HUES64 (cell line): Measurements from ENCODE around the gene GRID1.

Experiments
- H3K27ac ChIP-seq: 2 replicates; pipeline ENCODE4 v1.7.0; 2013; ENCODE audit warnings: low read depth, low read length, inconsistent platforms
- H3K27me3 ChIP-seq: 2 replicates; pipeline ENCODE4 v1.6.1; 2013; ENCODE audit warnings: mild to moderate bottlenecking, low read length; ENCODE audit not compliant: insufficient read depth
- H3K36me3 ChIP-seq: 2 replicates; pipeline ENCODE4 v1.6.1; 2013; ENCODE audit warnings: mild to moderate bottlenecking, low read length; ENCODE audit not compliant: insufficient read depth
- H3K4me1 ChIP-seq: 2 replicates; pipeline ENCODE4 v1.6.1; 2013; ENCODE audit warnings: mild to moderate bottlenecking, low read length, moderate library complexity; ENCODE audit not compliant: insufficient read depth
- H3K4me3 ChIP-seq: 2 replicates; pipeline ENCODE4 v1.5.1; 2013; ENCODE audit warnings: mild to moderate bottlenecking, low read length, moderate library complexity
- H3K9ac ChIP-seq: 2 replicates; pipeline ENCODE4 v1.6.1; 2013; ENCODE audit warnings: mild to moderate bottlenecking, low read depth, low read length
- H3K9me3 ChIP-seq: 2 replicates; pipeline ENCODE4 v1.6.1; 2013; ENCODE audit warnings: low read depth, low read length; ENCODE audit not compliant: insufficient read depth
- WGBS: fragments of 150-250, 120-280 bp; methylation state at CpG from one replicate; pipeline ENCODE4 v1.1.7; 2013; ENCODE audit warnings: missing lambda C conversion rate; 5-methylcytosine and 5-hydroxymethylcytosine counted together

GRID1 gene

DNA sequence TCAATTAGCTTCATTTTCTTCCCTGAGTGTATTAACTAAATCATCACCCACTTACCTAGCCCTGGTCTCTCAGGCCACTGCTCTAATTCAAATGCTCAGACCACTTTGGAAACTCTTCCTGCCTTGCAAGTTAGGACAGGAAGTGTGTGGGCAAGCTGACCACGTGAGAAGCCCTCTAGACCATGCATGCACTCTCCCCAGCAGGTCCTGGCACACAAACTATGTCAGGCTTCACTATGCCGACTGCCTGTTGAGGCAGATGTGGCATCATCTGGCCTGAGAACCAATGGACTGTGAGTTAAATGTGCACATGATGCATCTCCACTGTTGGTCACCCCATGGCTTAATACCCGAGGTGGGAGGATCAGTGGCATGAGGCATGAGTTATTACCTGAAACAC lies 439.6 kb downstream of the GRID1 start:
- H3K27me3 ChIP-seq = no peaks in the 10 kb centered on the region
- H3K9ac ChIP-seq = no peak overlapping the region
- H3K4me3 ChIP-seq = no peak overlapping the region
- no peak overlapping the region for H3K27ac ChIP-seq
- no peaks in the 10 kb centered on the region for H3K9me3 ChIP-seq
- H3K4me1 ChIP-seq = no peaks in the 10 kb centered on the region
- no peaks in the 10 kb centered on the region for H3K36me3 ChIP-seq
- 91% methylated on average over 3 of the region's 3 CpGs for WGBS

GRCh38 chr10:85926136-85926535 lies 440.5 kb downstream of the GRID1 start:
- H3K27me3 ChIP-seq = no peaks in the 10 kb centered on the region
- no peak overlapping the region for H3K27ac ChIP-seq
- H3K4me1 ChIP-seq = no peaks in the 10 kb centered on the region
- no peak overlapping the region for H3K4me3 ChIP-seq
- WGBS = 93% methylated on average over 5 of the region's 5 CpGs
- no peak overlapping the region for H3K9ac ChIP-seq
- H3K36me3 ChIP-seq = no peaks in the 10 kb centered on the region
- H3K9me3 ChIP-seq = no peaks in the 10 kb centered on the region

DNA sequence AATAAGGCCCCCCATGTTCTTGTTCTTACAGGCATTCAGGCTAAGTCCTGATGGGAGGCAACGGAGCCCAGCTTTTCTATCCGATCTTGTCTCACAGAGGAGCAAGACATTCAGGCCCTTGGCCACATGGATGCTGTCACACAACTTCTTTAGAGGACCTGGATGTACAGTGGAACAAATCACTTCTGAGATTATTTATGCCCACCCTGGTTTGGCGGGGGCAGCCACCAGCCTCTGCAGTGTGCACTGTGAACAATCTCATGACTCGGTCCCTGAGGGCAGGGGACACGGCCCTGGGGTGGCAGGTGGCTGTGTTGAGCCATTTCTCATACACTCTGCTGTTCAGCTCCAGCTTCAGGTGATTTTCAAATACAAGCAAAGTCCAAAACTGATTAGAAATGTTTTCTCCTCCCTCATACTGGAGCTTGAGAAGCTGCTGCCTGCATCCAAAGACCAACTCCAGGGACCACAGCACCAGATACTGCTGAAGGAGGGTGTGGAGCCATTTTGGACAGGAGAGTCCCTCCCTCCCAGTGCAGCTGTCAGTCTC lies 441.3 kb downstream of the GRID1 start:
- no peak overlapping the region for H3K9ac ChIP-seq
- H3K27ac ChIP-seq = no peak overlapping the region
- no peaks in the 10 kb centered on the region for H3K4me1 ChIP-seq
- H3K9me3 ChIP-seq = no peaks in the 10 kb centered on the region
- H3K27me3 ChIP-seq = no peaks in the 10 kb centered on the region
- no peaks in the 10 kb centered on the region for H3K36me3 ChIP-seq
- 94% methylated on average over 5 of the region's 5 CpGs for WGBS
- H3K4me3 ChIP-seq = no peak overlapping the region

DNA sequence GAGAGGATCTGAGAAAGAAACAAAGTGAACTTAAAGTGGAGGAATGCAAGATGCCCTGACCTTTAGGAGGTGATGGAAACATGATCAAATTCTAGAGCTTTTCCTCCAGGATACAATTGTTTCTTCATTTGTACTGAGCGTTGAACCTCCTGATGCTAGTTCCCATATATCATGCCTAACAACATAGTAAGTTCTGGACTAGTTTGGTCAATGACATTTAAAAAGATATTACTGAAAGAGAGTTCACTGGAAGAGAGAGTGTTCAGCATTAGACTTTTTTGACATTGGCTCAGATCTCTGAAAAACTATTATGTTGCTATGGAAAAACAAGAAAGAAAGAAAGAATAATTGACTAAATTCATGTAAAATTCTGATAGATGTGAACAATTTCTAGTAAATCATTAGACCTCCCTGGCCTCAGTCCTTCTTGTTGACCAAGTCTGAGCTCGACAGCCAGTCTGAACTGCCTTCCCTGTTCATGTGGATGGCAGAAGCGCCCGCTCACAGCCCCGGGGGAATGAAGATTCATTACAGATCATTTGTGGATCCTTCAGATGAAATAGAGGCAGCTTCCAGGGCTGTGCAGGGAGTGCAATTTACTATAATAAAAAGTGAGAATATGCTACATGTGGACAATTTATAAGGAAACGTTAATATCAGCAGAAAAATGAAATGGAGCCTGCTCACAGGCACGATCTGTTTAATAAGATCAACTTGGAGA lies 442.1 kb downstream of the GRID1 start:
- Histone ChIP-seq H3K4me3 (no peak overlapping the region), H3K27ac (no peak overlapping the region), H3K9ac (no peak overlapping the region), H3K4me1 (no peaks in the 10 kb centered on the region), H3K9me3 (no peaks in the 10 kb centered on the region), H3K27me3 (no peaks in the 10 kb centered on the region), H3K36me3 (no peaks in the 10 kb centered on the region)
- WGBS = 95% methylated on average over 7 of the region's 7 CpGs

- Histone ChIP-seq H3K4me3 (no peak overlapping the region), H3K27me3 (no peaks in the 10 kb centered on the region), H3K4me1 (peaks cover 4% of the 10 kb centered on the region; the same call in 1 of the 2 replicates), H3K36me3 (no peaks in the 10 kb centered on the region), H3K9me3 (no peaks in the 10 kb centered on the region), H3K9ac (no peak overlapping the region), H3K27ac (no peak overlapping the region)
- 89% methylated on average over 9 of the region's 9 CpGs for WGBS
These were observed 444.1 kb downstream of the GRID1 start for GRCh38 chr10:85922356-85923129.

DNA sequence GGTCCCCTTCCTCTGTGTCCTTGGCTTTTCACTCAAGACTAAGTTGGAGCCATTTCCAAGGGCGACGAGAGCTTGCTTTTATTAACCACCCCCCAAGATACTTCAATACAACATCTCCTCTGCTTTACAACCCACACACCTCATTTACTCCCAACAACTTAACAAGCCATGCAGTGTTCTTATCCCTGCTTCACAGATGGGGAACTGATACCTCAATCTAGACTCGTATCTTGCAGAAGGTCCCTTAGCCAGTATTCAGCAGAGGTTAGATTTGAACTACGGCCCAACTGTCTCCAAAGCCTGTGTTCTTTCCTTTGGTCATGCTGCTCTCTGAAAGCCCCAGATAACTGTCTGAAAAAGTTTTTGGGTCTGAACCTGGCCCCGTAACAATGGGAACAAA lies 444.8 kb downstream of the GRID1 start:
- Histone ChIP-seq H3K27ac (no peak overlapping the region), H3K36me3 (no peaks in the 10 kb centered on the region), H3K4me1 (peaks cover 4% of the 10 kb centered on the region; the same call in 1 of the 2 replicates), H3K9me3 (no peaks in the 10 kb centered on the region), H3K4me3 (no peak overlapping the region), H3K27me3 (no peaks in the 10 kb centered on the region), H3K9ac (no peak overlapping the region)
- WGBS = 95% methylated on average over 5 of the region's 5 CpGs

- H3K27ac ChIP-seq = no peak overlapping the region
- H3K9me3 ChIP-seq = no peaks in the 10 kb centered on the region
- H3K9ac ChIP-seq = no peak overlapping the region
- H3K4me1 ChIP-seq = peaks cover 4% of the 10 kb centered on the region
- no peaks in the 10 kb centered on the region for H3K27me3 ChIP-seq
- 94% methylated on average over 6 of the region's 6 CpGs for WGBS
- no peaks in the 10 kb centered on the region for H3K36me3 ChIP-seq
- no peak overlapping the region for H3K4me3 ChIP-seq
These were observed 446.3 kb downstream of the GRID1 start for GRCh38 chr10:85920311-85920710.

DNA sequence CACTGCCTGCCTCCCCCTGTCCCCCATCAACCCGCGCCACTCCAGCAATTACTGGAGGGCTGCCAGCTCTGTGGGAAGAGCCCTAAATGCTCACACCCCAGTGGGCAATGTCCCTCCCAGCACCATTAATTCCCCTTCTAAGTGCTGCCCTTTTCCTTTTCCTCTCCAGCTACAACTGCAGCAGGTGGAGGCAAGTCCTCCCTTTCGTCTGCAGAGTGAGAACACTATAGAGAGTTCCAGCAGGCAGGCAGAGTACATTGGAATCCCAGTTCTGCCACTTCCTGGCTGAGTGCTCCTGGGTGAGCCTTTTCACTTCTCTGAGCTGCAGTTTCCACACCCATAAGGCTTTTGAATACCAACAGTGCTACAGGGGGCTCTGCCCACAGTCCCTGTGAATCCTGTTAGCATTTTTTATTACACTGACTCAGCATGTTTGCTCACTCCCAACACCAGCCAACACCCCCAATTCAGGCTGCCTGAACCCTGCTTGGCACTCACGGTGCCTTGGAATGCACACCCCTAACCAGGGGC lies 447.0 kb downstream of the GRID1 start:
- Histone ChIP-seq H3K36me3 (no peaks in the 10 kb centered on the region), H3K9me3 (no peaks in the 10 kb centered on the region), H3K9ac (no peak overlapping the region), H3K27ac (no peak overlapping the region), H3K4me3 (no peak overlapping the region), H3K4me1 (peaks cover 4% of the 10 kb centered on the region), H3K27me3 (no peaks in the 10 kb centered on the region)
- 73% methylated on average over 4 of the region's 4 CpGs for WGBS

DNA sequence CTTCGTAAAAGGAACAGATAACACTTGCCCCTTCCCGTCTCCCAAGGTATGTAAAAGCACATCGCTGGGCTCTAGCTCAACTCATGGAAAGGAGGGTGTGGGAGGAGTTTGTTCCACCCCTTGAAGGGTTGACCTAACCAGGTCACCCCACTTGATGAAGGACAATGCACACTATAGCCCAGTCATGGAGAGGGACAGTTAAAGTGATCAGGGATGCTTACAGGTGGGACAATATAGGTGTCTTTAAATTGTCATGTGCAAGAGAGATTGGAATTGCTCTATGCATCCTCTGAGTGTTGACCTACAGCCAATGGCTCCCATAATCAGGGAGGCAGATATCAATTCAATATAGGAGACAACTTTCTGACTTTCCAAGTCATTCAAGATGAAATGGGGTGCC lies 448.2 kb downstream of the GRID1 start:
- Histone ChIP-seq H3K27me3 (no peaks in the 10 kb centered on the region), H3K4me3 (no peak overlapping the region), H3K9ac (no peak overlapping the region), H3K36me3 (no peaks in the 10 kb centered on the region), H3K4me1 (peaks cover 4% of the 10 kb centered on the region), H3K9me3 (no peaks in the 10 kb centered on the region), H3K27ac (no peak overlapping the region)
- 98% methylated on average over 3 of the region's 3 CpGs for WGBS

GRCh38 chr10:85917601-85918000 lies 449.0 kb downstream of the GRID1 start:
- peaks cover 4% of the 10 kb centered on the region for H3K4me1 ChIP-seq
- no peak overlapping the region for H3K4me3 ChIP-seq
- WGBS = 87% methylated on average over 4 of the region's 4 CpGs
- no peaks in the 10 kb centered on the region for H3K27me3 ChIP-seq
- no peak overlapping the region for H3K27ac ChIP-seq
- no peaks in the 10 kb centered on the region for H3K9me3 ChIP-seq
- no peak overlapping the region for H3K9ac ChIP-seq
- no peaks in the 10 kb centered on the region for H3K36me3 ChIP-seq

- no peaks in the 10 kb centered on the region for H3K27me3 ChIP-seq
- 90% methylated on average over 2 of the region's 2 CpGs for WGBS
- H3K36me3 ChIP-seq = no peaks in the 10 kb centered on the region
- H3K9me3 ChIP-seq = no peaks in the 10 kb centered on the region
- H3K9ac ChIP-seq = no peak overlapping the region
- H3K4me1 ChIP-seq = peaks cover 4% of the 10 kb centered on the region
- no peak overlapping the region for H3K27ac ChIP-seq
- H3K4me3 ChIP-seq = no peak overlapping the region
These were observed 449.5 kb downstream of the GRID1 start for GRCh38 chr10:85916994-85917573.
